ENCODE measurements around the gene TMEM208.

The TMEM208 gene

GRCh38 chr16:67198238-67198734, 28.6 kb upstream of the TMEM208 start:
- H3K4me3 ChIP-seq (ENCODE audit: low read length), result no peak overlapping the region
- DNase-seq (ENCODE audit: low read depth), result no peak
- peak; percentile 82 for TF ChIP-seq CTCF (conservative IDR thresholded peaks at IDR 0.05; ENCODE audit: low read depth, low read length)

GRCh38 chr16:67199011-67199807, 27.7 kb upstream of the TMEM208 start, which contains the start of gene ELMO3:
TSS of gene ELMO3 (plus strand) at chr16:67199131. CDS start at chr16:67199327, 196 bp downstream.
- DNase-seq (ENCODE audit: low read depth), result no peak
- peak; percentile 61 for TF ChIP-seq CTCF (conservative IDR thresholded peaks at IDR 0.05; ENCODE audit: low read depth, low read length)
- no peak within 1 kb of the TSS for H3K4me3 ChIP-seq (ENCODE audit: low read length)

GRCh38 chr16:67199808-67200198, 27.1 kb upstream of the TMEM208 start:
- no peak for DNase-seq (ENCODE audit: low read depth)
- peak; percentile 7 for TF ChIP-seq CTCF (conservative IDR thresholded peaks at IDR 0.05; ENCODE audit: low read depth, low read length)
- no peak overlapping the region for H3K4me3 ChIP-seq (ENCODE audit: low read length)

- H3K4me3 ChIP-seq (ENCODE audit: low read length), result no peak overlapping the region
- TF ChIP-seq CTCF (conservative IDR thresholded peaks at IDR 0.05; ENCODE audit: low read depth, low read length), result no peak
- no peak for DNase-seq (ENCODE audit: low read depth)
These were observed 26.4 kb upstream of the TMEM208 start for GRCh38 chr16:67200491-67200890.

- no peak for TF ChIP-seq CTCF (conservative IDR thresholded peaks at IDR 0.05; ENCODE audit: low read depth, low read length)
- no peak overlapping the region for H3K4me3 ChIP-seq (ENCODE audit: low read length)
- DNase-seq (ENCODE audit: low read depth), result no peak
These were observed 25.3 kb upstream of the TMEM208 start for GRCh38 chr16:67201411-67202345.

- DNase-seq (ENCODE audit: low read depth), result no peak
- TF ChIP-seq CTCF (conservative IDR thresholded peaks at IDR 0.05; ENCODE audit: low read depth, low read length), result no peak
These were observed 24.5 kb upstream of the TMEM208 start for GRCh38 chr16:67202426-67202825.

More at GRCh38 chr16:67202426-67202825, 24.5 kb upstream of the TMEM208 start:
- no peak overlapping the region for H3K4me3 ChIP-seq (ENCODE audit: low read length)
